GM12864 (cell line): ENCODE data around the gene IFNAR1.

Source experiments
- DNase-seq: peaks from one replicate; pipeline ENCODE4 v3.0.0-alpha.2; 2011; ENCODE audit warnings: low read depth
- H3K4me3 ChIP-seq: 2 replicates; pipeline ENCODE4 v1.5.1; 2011; ENCODE audit warnings: mild to moderate bottlenecking, low read depth, low read length, control low read depth
- CTCF ChIP-seq: IDR thresholded peaks from 2 replicates; pipeline ENCODE4 v1.5.1; 2011; ENCODE audit warnings: low read depth, mild to moderate bottlenecking, moderate library complexity, low read length, control low read depth, inconsistent platforms; ENCODE audit errors: missing control alignments

IFNAR1 gene

GRCh38 chr21:33372582-33372981 lies 47.8 kb downstream of the IFNAR1 start:
- no peak for DNase-seq
- no peak overlapping the region for H3K4me3 ChIP-seq
- TF ChIP-seq CTCF, result no peak

GRCh38 chr21:33373451-33373850 lies 48.7 kb downstream of the IFNAR1 start:
- no peak for TF ChIP-seq CTCF
- no peak overlapping the region for H3K4me3 ChIP-seq
- DNase-seq, result no peak

GRCh38 chr21:33374080-33374449 lies 49.3 kb downstream of the IFNAR1 start:
- no peak overlapping the region for H3K4me3 ChIP-seq
- DNase-seq, result no peak
- TF ChIP-seq CTCF, result no peak

GRCh38 chr21:33374450-33375096 lies 49.8 kb downstream of the IFNAR1 start:
- TF ChIP-seq CTCF, result peak; percentile 62
- no peak overlapping the region for H3K4me3 ChIP-seq
- DNase-seq, result peak; percentile 46

GRCh38 chr21:33375101-33375644 lies 50.4 kb downstream of the IFNAR1 start:
- no peak overlapping the region for H3K4me3 ChIP-seq
- DNase-seq, result no peak
- no peak for TF ChIP-seq CTCF

- H3K4me3 ChIP-seq, result no peak overlapping the region
- DNase-seq, result no peak
- TF ChIP-seq CTCF, result no peak
Measured at GRCh38 chr21:33377221-33377920, 52.6 kb downstream of the IFNAR1 start.
